ENCODE data around the gene AJAP1.
"Not testable (repeated sequence)": the region's sequence is repeated elsewhere in the genome, so short reads cannot be mapped to it uniquely, and the experiment has no call there.

The AJAP1 gene

GRCh38 chr1:4653796-4654725, at the start of gene AJAP1:
TSS of gene AJAP1 (plus strand) at chr1:4654609. CDS start at chr1:4655426, 817 bp downstream.
- no peak for DNase-seq

- no peak for DNase-seq
Measured at GRCh38 chr1:4605158-4605557, 49.3 kb upstream of the AJAP1 start.

DNA sequence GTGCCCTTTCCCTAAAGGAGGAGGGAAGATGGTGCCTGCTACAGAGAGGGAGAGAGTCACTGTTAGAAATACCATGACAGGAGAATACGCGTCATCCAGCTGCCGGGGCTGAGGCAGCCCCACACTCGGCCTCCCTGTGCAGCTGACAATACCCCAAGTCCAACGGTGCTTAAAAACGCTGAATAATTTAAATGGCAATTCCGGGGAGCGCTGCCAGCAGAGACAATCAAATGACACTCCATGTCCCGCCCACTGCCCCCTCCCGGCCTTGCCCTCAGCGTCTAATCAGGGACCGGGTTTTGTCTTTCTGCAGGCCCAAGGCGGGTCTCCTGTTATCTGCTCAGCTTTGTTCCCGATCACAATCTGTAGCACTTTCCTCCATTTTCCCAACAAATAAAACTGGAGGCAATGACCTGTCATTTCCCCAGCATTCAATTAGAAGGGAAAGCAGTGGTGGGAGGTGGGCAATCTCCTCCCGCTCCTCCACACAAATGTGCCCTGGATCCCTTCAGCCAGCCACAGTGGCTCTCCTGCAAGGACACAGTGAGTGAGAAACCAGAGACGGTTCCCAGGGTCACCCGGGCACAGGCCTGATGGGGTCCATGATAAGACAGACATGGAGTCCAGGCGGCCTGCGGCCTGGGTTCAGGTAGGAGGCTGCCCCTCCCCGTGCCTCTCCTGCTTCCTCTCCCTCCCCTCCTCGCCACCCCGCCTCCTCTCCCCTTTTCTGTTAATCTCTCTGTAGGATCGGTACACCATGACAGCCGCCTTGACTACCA, 42.7 kb upstream of the AJAP1 start:
- DNase-seq: no peak

DNA sequence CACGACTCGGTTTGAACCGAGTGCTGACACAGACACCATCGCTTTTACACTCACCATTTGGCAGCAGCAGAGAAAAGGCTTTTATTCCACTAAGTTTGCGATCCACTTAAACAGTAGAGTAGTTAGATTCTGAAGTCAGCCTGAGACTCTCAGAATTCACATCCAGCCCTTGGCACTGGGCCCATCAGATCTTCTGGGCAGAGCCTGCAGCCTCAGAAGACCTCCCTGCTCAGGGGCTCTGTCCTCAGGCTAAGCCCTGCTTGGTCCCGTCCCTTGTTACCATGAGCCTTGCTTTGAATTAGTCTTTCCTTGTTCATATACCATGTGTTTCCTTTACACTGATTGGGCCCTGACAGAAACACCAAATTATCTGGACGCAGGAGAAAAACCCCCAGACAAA, 41.4 kb upstream of the AJAP1 start:
- no peak for DNase-seq

DNA sequence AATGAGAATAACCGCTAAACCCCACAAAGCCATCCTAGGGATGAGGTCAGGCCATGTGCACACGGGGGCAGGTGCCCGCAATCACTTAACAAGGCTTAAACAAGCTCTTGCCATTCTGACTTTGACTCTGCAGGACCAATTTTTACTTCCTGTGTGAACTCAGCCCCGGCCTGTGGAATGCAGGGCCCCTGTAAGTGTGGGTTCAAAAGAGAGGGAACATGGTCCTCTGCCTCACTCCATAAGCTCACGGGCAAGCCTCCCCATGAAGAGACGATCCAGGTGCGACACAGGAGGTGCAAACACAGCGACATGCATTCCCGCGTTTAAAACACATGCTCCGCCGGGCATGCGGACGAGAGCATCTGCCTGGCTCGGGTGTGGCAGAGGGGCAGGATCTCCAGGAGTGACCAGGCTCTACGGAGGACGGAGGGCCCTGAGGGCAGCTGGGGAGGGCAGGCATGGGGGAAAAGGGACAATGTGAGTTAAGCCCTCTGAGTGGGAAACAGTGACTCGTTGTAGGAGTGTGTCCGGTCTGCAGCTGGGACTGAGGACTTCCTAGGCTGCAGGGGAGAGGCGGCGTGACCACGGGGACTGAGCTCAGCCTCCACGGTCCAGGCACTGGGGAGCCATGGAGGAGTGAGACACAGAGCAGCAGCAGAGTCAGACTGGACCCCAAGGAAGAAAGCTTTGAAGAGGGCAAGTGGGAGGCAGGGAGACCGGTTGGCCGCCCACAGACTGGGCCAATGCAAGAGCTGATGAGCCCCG, 40.6 kb upstream of the AJAP1 start:
- DNase-seq: no peak

DNA sequence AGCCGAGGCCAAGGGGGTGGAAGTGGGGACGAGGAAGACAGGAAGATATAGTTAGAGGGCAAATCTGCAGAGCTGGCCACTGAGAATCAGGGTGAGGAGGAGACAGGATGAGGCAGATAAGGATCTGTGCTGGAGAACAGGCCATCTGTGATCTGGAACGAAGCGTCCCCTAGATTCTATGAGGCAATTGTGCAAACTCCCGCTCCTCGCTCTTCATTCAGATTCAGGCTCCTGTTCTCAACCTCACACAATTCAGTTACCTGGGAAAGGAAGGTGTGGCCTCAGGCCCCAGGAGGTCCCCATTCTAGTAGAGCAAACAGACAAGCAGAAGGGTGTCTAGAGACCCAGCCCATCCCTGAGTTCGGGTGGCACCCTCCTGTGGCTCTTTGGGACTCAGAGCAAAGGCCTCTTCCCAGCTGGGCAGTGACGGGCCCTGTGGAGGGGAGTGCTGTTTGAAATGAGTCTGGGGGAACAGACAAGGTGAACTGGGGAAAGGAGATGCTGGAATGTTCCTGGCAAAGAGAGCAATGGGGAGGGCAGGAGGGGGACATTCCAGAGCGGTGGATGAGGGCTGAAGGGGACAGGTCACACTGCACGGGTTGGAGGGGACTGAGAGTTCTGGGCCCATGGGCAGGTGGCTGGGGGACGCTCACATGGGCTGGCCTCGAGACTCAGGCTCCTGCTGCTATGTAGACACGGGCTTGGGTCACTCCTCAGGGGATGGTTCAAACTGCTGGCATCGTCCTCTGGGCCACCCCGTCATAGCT, 39.9 kb upstream of the AJAP1 start:
- no peak for DNase-seq

- no peak for DNase-seq
Measured at GRCh38 chr1:4615138-4615470, 39.3 kb upstream of the AJAP1 start.

- no peak for DNase-seq
Measured at GRCh38 chr1:4615501-4615900, 38.9 kb upstream of the AJAP1 start.

DNA sequence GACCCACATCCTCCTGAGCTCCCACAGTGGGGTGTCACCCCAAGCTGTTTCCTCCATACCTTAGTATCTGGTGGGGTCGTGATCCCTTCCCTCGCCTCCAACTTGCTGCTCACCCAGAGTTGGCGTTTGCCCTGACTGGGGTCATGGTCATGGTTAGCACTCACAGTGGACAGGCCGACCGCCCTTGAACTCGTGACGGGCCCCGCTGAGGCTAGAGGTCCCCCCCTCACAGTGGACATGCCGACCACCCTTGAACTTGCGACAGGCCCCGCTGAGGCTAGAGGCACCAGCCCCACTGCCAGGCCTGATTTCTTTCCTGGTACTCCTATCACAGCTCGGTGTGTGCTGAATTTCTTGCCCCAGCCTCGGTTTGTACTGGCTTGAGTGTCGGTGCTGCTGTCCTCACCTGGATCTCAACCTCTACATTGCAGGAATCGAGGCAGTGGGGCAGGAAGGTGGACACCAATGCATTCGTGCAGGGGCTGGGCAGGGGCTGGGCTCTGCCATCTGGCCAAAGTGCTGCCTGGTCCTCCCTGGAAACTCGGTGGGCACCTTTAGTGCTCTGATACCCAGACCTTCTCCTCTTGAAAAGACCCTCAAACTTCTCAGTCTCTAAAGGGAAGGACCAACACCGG, 37.5 kb upstream of the AJAP1 start:
- no peak for DNase-seq

DNA sequence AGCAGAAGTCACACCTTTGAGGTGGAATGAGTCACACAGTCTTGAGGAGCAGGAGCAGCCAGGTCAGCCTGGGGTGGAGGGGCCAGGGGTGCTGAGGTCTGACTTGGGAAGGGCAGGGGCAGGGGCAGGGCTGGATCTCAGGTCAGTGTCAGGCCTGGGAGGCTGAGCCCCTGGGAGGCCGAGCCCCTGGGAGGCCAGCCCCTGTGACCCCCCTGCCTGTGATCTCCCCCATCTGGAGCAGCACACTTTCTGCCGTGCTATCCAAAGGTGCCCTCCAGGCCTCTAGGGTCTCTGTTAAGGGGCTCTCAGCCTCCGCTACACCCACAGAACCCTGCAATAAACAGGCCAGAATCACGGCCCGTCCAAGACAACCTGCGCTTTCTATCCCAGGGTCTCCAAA, 36.9 kb upstream of the AJAP1 start:
- no peak for DNase-seq

- DNase-seq: not testable (repeated sequence)
Measured at GRCh38 chr1:4618827-4619226, 35.6 kb upstream of the AJAP1 start.

GRCh38 chr1:4621646-4622045, 32.8 kb upstream of the AJAP1 start:
- DNase-seq: no peak

DNA sequence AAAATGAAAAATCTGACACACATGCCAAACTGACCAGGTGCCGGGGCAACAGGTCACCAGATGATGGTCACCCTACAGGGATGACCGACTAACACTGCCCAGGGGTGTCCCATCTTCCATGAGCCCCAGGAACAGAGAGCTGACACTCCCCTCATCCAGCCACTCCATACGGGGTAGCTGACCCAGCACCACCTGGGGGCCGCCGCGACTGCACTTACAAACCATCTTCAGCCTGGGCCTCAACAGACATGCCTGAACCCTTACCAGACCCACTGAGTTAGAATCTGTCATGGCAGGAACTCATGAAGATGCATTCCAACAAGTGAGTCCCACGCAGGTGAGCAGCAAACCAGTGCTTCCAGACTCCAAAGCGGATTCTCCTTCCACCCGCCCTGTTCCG, 31.6 kb upstream of the AJAP1 start:
- DNase-seq: no peak

GRCh38 chr1:4624141-4624715, 30.2 kb upstream of the AJAP1 start:
- DNase-seq: no peak

GRCh38 chr1:4624801-4625200, 29.6 kb upstream of the AJAP1 start:
- DNase-seq: no peak

GRCh38 chr1:4626061-4626460, 28.3 kb upstream of the AJAP1 start:
- no peak for DNase-seq

DNA sequence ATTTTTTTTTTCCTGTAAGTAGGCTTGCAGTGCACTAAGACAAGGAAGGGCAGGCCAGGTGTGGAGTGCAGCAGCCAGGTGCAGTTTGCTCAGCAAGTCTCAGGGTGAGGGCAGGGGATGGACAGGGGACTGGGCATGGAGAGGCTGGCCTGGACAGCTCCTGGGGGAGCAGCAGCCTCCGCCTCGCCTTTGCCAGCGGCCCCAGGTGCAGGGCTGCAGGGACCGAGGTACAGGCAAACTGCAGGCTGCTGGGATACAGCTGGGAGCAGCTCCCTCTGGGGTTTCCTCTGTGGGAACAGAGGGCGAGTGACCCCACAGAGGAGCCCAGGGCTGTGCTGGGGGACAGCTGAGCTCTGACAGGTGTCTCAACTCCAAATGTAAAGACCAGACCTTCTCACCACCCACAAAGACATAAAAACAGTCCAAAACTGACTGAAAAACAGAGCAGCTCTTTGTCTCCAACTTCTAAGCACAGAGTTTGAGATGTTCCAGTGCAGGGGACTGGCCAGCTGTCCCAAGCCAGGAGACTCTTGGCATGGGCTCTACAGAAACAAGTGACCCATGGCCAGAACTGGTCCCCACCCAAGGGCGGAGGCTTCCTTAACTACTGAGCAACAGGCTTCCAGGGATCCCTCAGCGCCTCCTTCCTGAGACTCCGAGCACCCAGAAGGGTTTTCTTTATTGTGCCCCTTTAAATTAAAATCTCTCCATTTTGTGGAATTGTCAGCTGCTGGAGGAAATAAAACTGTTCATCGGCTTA, 27.7 kb upstream of the AJAP1 start:
- no peak for DNase-seq

DNA sequence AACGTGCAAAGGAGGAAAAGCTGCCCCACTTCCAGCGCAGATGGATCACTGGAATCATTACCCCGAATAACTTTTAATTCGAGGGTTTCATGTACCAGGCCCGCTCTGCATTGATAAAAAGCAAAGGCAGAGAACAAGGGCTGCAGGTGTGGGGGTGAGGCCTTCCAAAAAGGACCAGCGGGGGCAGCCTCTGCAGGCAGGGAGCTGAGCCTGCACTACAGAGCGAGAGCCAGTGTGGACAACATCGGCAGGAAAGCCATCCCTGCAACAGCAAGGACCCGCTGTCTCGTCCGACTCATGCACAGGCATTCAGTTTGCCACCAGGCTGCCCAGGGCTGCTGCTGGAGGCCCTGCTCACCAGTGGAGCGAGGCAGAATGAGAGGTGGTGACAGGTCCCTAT, 27.1 kb upstream of the AJAP1 start:
- no peak for DNase-seq

DNA sequence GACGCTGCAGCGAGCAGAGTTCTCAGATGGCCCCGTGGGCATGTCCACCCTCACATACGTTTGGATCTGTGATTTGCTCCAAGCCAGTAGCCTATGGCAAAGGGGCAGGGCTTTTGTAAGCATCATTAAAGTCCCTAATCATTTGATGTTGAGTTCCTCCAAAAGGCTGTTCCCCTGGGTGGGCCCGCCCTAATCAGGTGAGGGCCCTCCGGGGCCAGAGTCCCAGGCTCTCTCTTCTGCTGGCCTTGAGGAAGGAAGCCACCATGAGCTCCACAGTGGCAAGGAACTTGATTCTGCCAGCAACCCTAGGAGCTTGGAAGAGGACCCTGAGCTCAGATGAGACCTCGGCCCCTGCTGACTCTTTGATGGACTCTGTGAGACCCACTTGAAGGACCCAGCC, 25.4 kb upstream of the AJAP1 start:
- no peak for DNase-seq

DNA sequence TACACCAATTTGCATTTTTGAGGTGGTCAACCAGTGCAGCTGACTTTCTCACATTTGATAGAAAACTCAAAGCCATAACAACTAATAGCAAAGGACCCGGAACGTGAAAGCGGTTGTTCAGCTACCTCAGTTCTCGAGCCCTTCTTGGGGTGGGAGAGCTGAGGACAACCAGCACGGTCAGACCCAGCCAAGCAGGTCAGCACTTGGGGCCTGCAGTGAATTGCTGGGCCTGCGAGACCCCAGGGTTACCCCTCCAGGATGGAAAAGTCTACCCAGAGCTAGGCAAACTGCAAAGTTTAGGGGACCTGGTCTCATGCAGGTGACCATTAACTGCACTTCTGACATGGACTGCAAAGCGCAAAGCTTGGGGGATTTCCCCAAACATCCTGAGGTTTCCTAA, 23.8 kb upstream of the AJAP1 start:
- no peak for DNase-seq

DNA sequence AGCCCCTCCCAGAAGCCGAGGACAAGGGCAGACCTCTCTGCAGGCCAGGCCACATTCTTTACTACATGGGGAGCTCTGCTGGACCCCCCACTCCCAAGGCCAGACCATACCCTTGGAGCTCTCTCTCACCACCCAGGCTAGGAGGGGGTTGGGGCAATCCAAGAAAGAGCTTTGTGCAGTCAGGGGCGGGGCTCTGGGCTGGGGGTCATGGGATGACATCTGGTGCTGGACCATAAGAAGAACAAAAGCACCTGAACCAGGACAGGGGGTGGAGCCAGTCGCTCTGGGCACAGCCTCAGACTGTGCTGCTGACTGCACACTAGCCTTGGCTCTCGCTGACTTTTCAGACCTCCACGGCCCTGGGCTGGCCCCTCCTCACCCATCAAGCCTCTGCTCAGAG, 23.1 kb upstream of the AJAP1 start:
- DNase-seq: no peak
